K562 (cell line): ENCODE measurements around the gene ATP5ME. TPM values are rescaled to one million over a fixed set of nuclear protein-coding genes. Genes with fewer than 3 reads are reported as not detected.

Experiments
- ATAC-seq: fragments of 200-7000 bp; cut with Tn5 transposase; 3 replicates; pipeline ENCODE4 v1.9.1; 2020; ENCODE audit warnings: moderate library complexity
- BruUV-seq: library from RNA; stranded (reverse); fragments of 400-500 nt; replicated peaks from 2 replicates; lab custom pipeline; 2021; lab: Mats Ljungman, UMichigan
- CTCF ChIA-PET: fragments of 300-600 bp; formaldehyde crosslinking; extraction: SDS; loops from one replicate; lab custom pipeline; 2021; ENCODE audit warnings: low intra/inter-chr PET ratio; lab: Yijun Ruan, JAX
- POLR2A ChIA-PET: fragments of 300-600, 350-650 bp; sonication (Branson Sonifier 250); formaldehyde crosslinking; extraction: SDS; loops from one replicate; lab custom pipeline; 2021; ENCODE audit warnings: antibody characterized with exemption, inconsistent platforms; lab: Yijun Ruan, JAX
- DNase-seq, 4 experiments: peaks; one replicate each; pipeline versions ENCODE4 v3.0.0 to v3.0.0-alpha.2; 2011 to 2018; ENCODE audit warnings: low spot score in 3 of 4, mixed read lengths in 3 of 4; ENCODE audit errors: extremely low read depth in 1 of 4
- FAIRE-seq: peaks from 2 replicates; lab custom pipeline; 2011; peaks lifted over from hg19 to GRCh38; lab: Jason Lieb, UNC
- H2AFZ ChIP-seq: 2 replicates; pipeline ENCODE4 v1.6.0; 2011; ENCODE audit warnings: low read depth, low read length, control low read depth, inconsistent platforms
- H3K27ac ChIP-seq: fragments of 200-600 bp; 3 replicates; pipeline ENCODE4 v1.8.0; 2011; ENCODE audit warnings: low read depth, mild to moderate bottlenecking, control low read depth, inconsistent platforms, low read length, moderate library complexity, mixed read lengths; ENCODE audit errors: extremely low read depth
- H3K27me3 ChIP-seq, 2 experiments: fragments of 300-600 bp in 1 of 2; 2 replicates in 1 of 2; 3 replicates in 1 of 2; pipeline versions ENCODE4 v1.6.0 to v1.8.0; 2011; ENCODE audit warnings: inconsistent platforms in 2 of 2, low read length in 2 of 2, mild to moderate bottlenecking in 1 of 2, mixed read lengths in 1 of 2, moderate library complexity in 1 of 2; ENCODE audit not compliant: control insufficient read depth in 2 of 2, insufficient read depth in 2 of 2
- H3K36me3 ChIP-seq: fragments of 300-600 bp; 3 replicates; pipeline ENCODE4 v1.8.0; 2011; ENCODE audit warnings: mild to moderate bottlenecking, low read length, inconsistent platforms; ENCODE audit not compliant: control insufficient read depth, insufficient read depth
- H3K4me1 ChIP-seq, 2 experiments: fragments of 200-600 bp in 1 of 2; replicated peaks in 1 of 2; 2 replicates in 1 of 2; 3 replicates in 1 of 2; pipeline versions ENCODE4 v1.5.1 to v1.8.0; 2011; ENCODE audit warnings: inconsistent platforms in 2 of 2, low read length in 2 of 2, mild to moderate bottlenecking in 1 of 2, mixed read lengths in 1 of 2, moderate library complexity in 1 of 2; ENCODE audit not compliant: control insufficient read depth in 2 of 2, insufficient read depth in 2 of 2
- H3K4me2 ChIP-seq: 2 replicates; pipeline ENCODE4 v1.6.1; 2011; ENCODE audit warnings: low read length, control low read depth, inconsistent platforms, mixed read lengths; ENCODE audit not compliant: insufficient read depth
- H3K4me3 ChIP-seq: fragments of 200-600 bp; sonication (generic), shearing (Covaris generic); 2 replicates; pipeline ENCODE4 v1.5.1; 2016; ENCODE audit warnings: control low read depth, inconsistent platforms
- H3K79me2 ChIP-seq: fragments of 200-600 bp; 3 replicates; pipeline ENCODE4 v1.8.0; 2011; ENCODE audit warnings: low read length, inconsistent platforms; ENCODE audit not compliant: control insufficient read depth, insufficient read depth
- H3K9ac ChIP-seq, 2 experiments: 2 replicates each; pipeline versions ENCODE4 v1.6.0 to v1.6.1; 2011; ENCODE audit warnings: low read depth in 2 of 2, low read length in 2 of 2, control low read depth in 1 of 2, inconsistent platforms in 1 of 2, mild to moderate bottlenecking in 1 of 2, mixed read lengths in 1 of 2; ENCODE audit not compliant: insufficient read depth in 1 of 2
- H3K9me1 ChIP-seq: one replicate; pipeline ENCODE4 v1.6.0; 2011; ENCODE audit warnings: inconsistent platforms, mild to moderate bottlenecking, low read length, moderate library complexity; ENCODE audit not compliant: control insufficient read depth, insufficient read depth
- H3K9me3 ChIP-seq: replicated peaks from 2 replicates; pipeline ENCODE4 v1.5.1; 2011; ENCODE audit warnings: low read depth, low read length, inconsistent platforms; ENCODE audit not compliant: control insufficient read depth, insufficient read depth
- H4K20me1 ChIP-seq: replicated peaks from 2 replicates; pipeline ENCODE4 v1.6.1; 2011; ENCODE audit warnings: low read length, inconsistent platforms, mixed read lengths; ENCODE audit not compliant: control insufficient read depth, insufficient read depth
- ATF4 ChIP-seq: fragments of 450-650 bp; formaldehyde crosslinking; IDR thresholded peaks from 2 replicates; pipeline ENCODE4 v1.4.0; 2022; ENCODE audit warnings: mild to moderate bottlenecking, moderate library complexity
- E2F3 ChIP-seq: fragments of 250-450 bp; sonication (Bioruptor Pico); IDR thresholded peaks from 2 replicates; pipeline ENCODE4 v1.4.0; 2020; ENCODE audit warnings: mild to moderate bottlenecking
- GTF2E2 ChIP-seq: fragments of 200-800 bp; sonication (Bioruptor generic); IDR thresholded peaks from 2 replicates; pipeline ENCODE4 v1.6.1; 2016; ENCODE audit warnings: missing genetic modification characterization, missing compliant biosample characterization
- HDAC6 ChIP-seq: IDR thresholded peaks from 2 replicates; pipeline ENCODE4 v1.6.1; 2012; ENCODE audit warnings: low read depth, mild to moderate bottlenecking, control low read depth, inconsistent platforms, low read length, moderate library complexity
- KLF16 ChIP-seq: IDR thresholded peaks from 2 replicates; pipeline ENCODE4 v1.6.1; 2016; ENCODE audit warnings: antibody characterized with exemption
- MEF2A ChIP-seq: IDR thresholded peaks from 2 replicates; pipeline ENCODE4 v1.6.1; 2011; ENCODE audit warnings: low read depth, mild to moderate bottlenecking, low read length, moderate library complexity; ENCODE audit not compliant: control insufficient read depth
- MYC ChIP-seq, 2 experiments: fragments of 250-450 bp in 1 of 2; sonication (Bioruptor Pico) in 1 of 2; IDR thresholded peaks; 2 replicates each; pipeline versions ENCODE4 v1.5.1 to v1.6.1; 2012 to 2021; ENCODE audit warnings: low read depth in 2 of 2, borderline replicate concordance in 1 of 2, improper control_type of control experiment in 1 of 2, low read length in 1 of 2, mild to moderate bottlenecking in 1 of 2, moderate library complexity in 1 of 2
- SIN3B ChIP-seq: fragments of 450-650 bp; IDR thresholded peaks from 2 replicates; pipeline ENCODE4 v1.6.1; 2017; ENCODE audit warnings: low read depth, mild to moderate bottlenecking, moderate library complexity
- USF2 ChIP-seq: sonication (generic); formaldehyde crosslinking; IDR thresholded peaks from 2 replicates; pipeline ENCODE4 v1.5.0; 2020; ENCODE audit warnings: missing genetic modification reagents
- ZBTB33 ChIP-seq: sonication (generic); formaldehyde crosslinking; IDR thresholded peaks from 2 replicates; pipeline ENCODE4 v1.8.1; 2023; ENCODE audit warnings: mild to moderate bottlenecking, missing genetic modification reagents
- ZNF511 ChIP-seq: sonication (generic); formaldehyde crosslinking; IDR thresholded peaks from 2 replicates; pipeline ENCODE4 v1.8.0; 2022; ENCODE audit warnings: mild to moderate bottlenecking, missing genetic modification reagents
- ZNF717 ChIP-seq: fragments of 250-450 bp; sonication (Bioruptor Pico); IDR thresholded peaks from 2 replicates; pipeline ENCODE4 v1.5.0; 2021
- ZNF76 ChIP-seq: fragments of 250-450 bp; sonication (Bioruptor Pico); IDR thresholded peaks from 2 replicates; pipeline ENCODE4 v1.4.0; 2020; ENCODE audit warnings: mild to moderate bottlenecking, moderate library complexity, borderline replicate concordance
- WGBS: fragments of 100-300 bp; shearing (Covaris generic); methylation state at CpG from one replicate; pipeline ENCODE4 v1.1.6; 2016; ENCODE audit warnings: low coverage, mixed read lengths; ENCODE audit not compliant: insufficient coverage; ENCODE audit errors: missing lambda C conversion rate; 5-methylcytosine and 5-hydroxymethylcytosine counted together
- in situ Hi-C: fragments of 300-500 bp; cut with MboI; formaldehyde crosslinking; loops from 4 replicates; pipeline ENCODE4 v1.15.0; 2018; ENCODE audit warnings: inconsistent platforms, mixed read lengths
- intact Hi-C: fragments of 100-400 bp; cut with micrococcal nuclease; formaldehyde crosslinking; loops from 2 replicates; pipeline ENCODE4 v1.14.2; 2022
- polyA plus RNA-seq, 8 experiments: library from polyadenylated mRNA; depleted of rRNA in 4 of 8; stranded (reverse) in 5 of 8; unstranded in 3 of 8; fragments of >200 nt; fragmentation: Nextera tagmentation in 2 of 8; fragmentation: Illumina TruSeq in 1 of 8; extraction: Ambion mirVana in 2 of 8; extraction: Trizol in 1 of 8; gene quantifications; 2 replicates each; pipeline versions ENCODE4 v1.2.1 to v1.2.3, GENCODE V29; 2011 to 2014; ENCODE audit warnings: inconsistent platforms in 1 of 8, missing spikeins in 1 of 8
- total RNA-seq, 7 experiments: library from RNA; depleted of rRNA in 6 of 7; stranded (reverse); fragments of >200 nt in 6 of 7; fragmentation: Illumina TruSeq in 2 of 7; extraction: Trizol in 2 of 7; gene quantifications; 2 replicates each; pipeline versions ENCODE4 v1.2.1 to v1.2.3, GENCODE V29; 2011 to 2021; ENCODE audit warnings: low replicate concordance in 1 of 7

Gene ATP5ME
- total and polyA plus RNA-seq, 9 of the 15 experiments (the other 6 are each of a cell fraction or from before 2014, with no cell fraction given) = 509 to 2,480 (median 887) TPM

GRCh38 chr4:675980-676870 is 2.1 kb upstream of the ATP5ME start (continued):
- TF ChIP-seq MEF2A (peak; percentile 54; the same call in 1 of the 2 replicates), ATF4 (CRISPR knock-in tag) (no peak), USF2 (CRISPR knock-in tag) (no peak), KLF16 (0 out of 2 replicates have a peak, but pooled peaks have one; percentile 35), HDAC6 (no peak)

- in situ Hi-C loops = no loop called here
- H3K9me3 ChIP-seq = no peaks in the 10 kb centered on the region
- intact Hi-C loops = no loop called here
- DNase-seq (no peak), FAIRE-seq (no peak), ATAC-seq (peak; percentile 30)
- H2AFZ ChIP-seq = peak overlapping the region; percentile 88
- peak overlapping the region; percentile 95 to 96 for H3K9ac ChIP-seq
- no TSS peak for BruUV-seq
- H3K36me3 ChIP-seq = peaks cover 32% of the 10 kb centered on the region
- CTCF ChIA-PET = no interaction called here
- peak overlapping the region; percentile 91 for H3K27ac ChIP-seq
- H3K79me2 ChIP-seq = peaks cover 22% of the 10 kb centered on the region
- 59% methylated on average over 20 of the region's 26 CpGs for WGBS
- peaks cover 5% of the 10 kb centered on the region; the same call in 1 of the 2 replicates for H4K20me1 ChIP-seq
- H3K27me3 ChIP-seq = no peaks in the 10 kb centered on the region
- peak overlapping the region; percentile 89 for H3K4me2 ChIP-seq
- peak overlapping the region; percentile 97 for H3K4me3 ChIP-seq
- POLR2A ChIA-PET = interaction anchor here (0.6 to 0.8 kb wide), 2 partner anchors 139 to 335 kb away, joined by 3 to 5 read pairs; no protein-coding TSS in a partner anchor
- no peaks in the 10 kb centered on the region for H3K9me1 ChIP-seq
- H3K4me1 ChIP-seq = peaks cover 10 to 69% of the 10 kb centered on the region in 2 experiments
- TF ChIP-seq ZBTB33 (CRISPR knock-in tag) (0 out of 2 replicates have a peak, but pooled peaks have one; percentile 20), ZNF76 (no peak), ZNF511 (CRISPR knock-in tag) (no peak), GTF2E2 (0 out of 2 replicates have a peak, but pooled peaks have one; percentile 12), SIN3B (no peak), E2F3 (CRISPR knock-in tag) (no peak), ZNF717 (CRISPR knock-in tag) (no peak), MYC (IDR thresholded peaks at IDR 0.05; ENCODE audit: low read depth, low read length) (no peak), MYC (CRISPR knock-in tag; IDR thresholded peaks at IDR 0.05; ENCODE audit: borderline replicate concordance, low read depth) (0 out of 2 replicates have a peak, but pooled peaks have one; percentile 2)
Observed at GRCh38 chr4:675036-675882, 1.2 kb upstream of the ATP5ME start.
